DMS153 (cell line): Measurements from ENCODE around the gene HSD17B8.

Experiments
- DNase-seq: peaks from one replicate; lab custom pipeline; 2025; lab: John Stamatoyannopoulos, UW

HSD17B8 gene

DNA sequence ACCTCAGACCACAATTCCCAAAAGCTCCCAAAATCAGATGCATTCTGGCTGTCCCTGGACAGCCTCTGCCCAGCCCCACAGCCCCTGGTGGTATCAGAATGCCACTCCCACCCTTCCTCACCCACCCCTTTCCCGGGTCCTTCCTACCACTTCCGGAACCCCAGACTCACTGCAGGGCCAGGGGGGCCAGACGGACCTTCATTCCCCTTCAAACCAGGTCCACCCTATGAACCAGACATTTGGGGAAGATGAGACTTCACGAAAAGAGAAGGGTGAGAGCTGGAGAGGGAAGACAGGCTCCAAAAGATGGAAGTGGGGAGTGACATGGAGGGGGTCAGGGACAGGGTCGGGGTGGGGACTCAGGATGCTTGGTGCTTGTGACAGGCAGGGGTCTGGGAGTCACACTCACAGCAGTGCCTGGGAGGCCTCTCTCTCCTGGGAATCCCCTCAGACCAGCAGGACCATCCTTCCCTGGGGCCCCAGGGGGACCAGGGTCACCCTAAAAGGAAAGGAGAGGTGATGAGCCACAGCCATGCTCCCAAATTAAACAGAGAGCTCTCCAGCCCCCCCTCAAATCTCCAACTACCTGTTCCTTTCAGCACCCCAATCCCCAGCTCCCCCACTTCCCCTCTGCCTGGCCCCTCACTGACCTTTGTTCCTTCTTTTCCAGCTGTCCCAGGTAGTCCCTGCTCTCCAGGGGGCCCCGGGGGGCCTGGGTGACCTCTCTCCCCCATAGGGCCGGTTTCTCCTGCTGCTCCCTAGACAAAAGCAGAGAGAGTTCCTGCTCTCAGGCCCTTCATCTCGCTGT, 32.4 kb upstream of the HSD17B8 start:
- no peak for DNase-seq

DNA sequence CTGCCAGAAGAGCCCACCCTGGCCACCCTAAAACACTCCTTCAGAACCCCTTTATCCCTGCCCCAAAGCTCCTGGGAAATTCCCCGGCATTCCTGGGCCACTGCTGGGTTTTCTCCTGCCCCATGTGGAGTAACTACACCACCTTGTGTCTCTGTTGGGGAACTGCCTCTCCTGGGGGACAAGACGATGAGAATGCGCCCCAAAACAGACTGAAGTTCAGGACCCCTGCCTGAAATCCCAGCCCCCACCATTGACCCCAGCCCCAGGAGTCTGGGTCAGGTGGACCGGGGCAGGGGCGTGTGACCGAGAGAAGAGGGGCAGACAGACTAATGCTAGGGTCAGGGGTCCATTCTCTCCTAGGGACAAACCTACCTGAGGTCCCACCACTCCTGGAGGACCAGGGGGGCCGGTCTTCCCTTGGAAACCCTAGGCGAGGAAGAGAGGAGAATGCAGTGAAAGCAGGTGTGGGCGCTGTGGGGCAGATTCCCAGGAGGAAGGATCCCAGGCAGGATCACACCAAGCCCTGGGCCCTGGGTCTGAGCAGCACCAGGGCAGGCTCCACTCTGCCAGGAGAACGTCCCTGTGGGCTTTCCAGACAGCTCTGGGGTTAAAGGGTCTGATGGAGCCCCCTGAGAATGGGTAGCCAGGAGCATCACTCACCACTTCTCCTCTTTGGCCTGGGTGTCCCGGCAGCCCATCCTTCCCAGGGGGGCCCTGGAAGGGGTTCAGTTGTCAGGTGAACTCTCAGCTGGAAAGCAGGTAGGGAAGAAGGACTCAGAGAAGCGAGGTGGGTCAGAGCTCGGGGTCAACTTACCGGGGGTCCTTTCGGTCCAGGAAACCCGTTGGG, 31.5 kb upstream of the HSD17B8 start:
- no peak for DNase-seq

DNA sequence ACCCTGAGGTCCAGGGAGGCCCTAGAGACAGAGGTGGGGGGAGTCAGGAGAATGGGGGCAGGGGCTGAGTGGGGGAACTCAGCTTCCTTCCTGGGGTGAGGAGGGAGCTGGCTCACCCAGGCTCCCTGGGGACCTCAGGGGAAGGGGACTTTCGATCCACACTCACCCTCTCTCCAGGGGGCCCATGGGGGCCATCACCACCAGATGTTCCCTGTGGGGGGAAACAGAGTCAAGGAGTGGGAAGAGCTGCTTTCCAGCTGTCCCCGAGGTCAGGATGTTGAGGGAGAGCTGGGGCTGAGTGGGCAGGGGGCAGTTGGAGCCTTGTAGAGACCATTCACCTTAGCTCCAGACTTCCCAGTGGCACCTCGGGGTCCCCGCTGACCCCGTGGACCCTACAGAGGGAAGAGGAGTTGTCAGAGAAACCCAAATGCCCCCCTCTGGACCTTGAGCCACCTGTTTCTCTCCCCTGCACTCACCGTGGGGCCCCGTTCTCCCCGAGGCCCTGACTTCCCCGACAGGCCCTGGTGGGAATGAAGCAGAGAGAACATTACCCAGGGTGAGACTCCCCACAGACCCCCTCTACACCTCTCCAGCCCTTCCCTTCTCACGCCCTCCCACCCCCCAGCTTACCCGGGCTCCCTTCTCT, 30.8 kb upstream of the HSD17B8 start:
- DNase-seq, result no peak

DNA sequence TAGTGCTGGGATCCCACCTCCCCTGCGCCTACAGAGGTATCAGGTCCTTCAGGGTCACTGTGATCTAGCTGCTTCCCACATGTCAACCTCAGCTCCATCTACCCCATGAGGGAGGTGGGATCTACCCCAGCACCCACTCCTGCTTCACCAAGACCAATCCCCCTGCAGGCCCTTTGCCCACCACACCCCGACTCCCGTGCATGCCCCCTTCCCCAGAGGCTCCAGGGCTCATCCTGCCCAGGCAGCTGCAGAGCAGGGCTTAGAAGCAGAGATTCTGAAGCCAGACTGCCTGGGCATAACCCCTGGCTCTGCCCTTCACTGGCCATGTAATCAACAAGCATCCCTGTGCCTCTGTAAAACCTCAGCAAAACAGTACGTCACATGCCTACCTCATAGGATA, 29.7 kb upstream of the HSD17B8 start:
- DNase-seq, result no peak

DNA sequence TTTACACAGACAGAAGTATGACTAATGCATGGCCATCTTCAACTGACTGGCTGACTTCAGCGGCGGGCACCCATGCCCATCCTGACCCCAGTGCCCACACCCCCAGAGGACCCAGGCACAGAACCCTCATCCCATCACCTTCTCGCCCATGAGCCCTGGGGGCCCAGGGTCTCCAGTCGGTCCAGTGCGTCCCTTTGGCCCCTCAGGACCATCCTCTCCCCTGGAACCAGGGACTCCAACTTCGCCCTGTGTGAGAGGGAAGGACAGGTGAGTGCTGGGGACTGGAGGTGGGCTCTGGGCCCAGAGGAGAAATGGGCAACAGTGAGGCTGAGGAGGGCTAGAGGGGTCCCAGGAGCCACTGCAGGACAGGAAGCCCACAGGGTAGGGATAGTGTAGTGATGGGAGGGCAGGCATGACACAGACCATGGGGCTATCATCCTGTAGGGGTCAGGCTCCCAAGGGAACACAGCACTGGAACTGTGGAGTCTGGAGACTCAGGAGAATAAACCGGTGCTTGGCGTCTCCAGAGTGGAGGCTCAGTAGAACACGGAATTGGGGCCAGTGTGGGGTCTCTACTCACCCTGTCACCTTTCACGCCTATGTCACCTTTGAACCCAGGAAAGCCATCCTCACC, 28.9 kb upstream of the HSD17B8 start:
- DNase-seq, result no peak

DNA sequence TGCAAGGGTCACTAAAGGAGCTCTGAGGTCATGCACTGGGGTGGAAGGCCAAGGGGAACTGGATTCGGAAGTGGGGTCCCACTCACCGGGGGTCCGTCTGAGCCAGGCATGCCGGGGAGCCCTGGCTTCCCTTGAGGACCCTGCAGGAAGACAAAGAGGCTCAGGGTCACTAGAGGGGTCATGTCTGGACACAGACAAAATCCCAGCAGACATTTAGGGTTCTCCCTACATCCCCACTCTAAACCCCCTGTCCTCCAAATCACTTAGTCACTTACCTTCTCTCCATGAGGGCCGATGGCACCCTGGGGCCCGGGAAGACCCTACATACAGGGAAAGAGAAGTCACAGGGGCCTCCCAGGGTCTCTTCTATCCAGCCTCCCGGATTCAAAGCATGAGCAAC, 27.5 kb upstream of the HSD17B8 start:
- DNase-seq, result no peak

DNA sequence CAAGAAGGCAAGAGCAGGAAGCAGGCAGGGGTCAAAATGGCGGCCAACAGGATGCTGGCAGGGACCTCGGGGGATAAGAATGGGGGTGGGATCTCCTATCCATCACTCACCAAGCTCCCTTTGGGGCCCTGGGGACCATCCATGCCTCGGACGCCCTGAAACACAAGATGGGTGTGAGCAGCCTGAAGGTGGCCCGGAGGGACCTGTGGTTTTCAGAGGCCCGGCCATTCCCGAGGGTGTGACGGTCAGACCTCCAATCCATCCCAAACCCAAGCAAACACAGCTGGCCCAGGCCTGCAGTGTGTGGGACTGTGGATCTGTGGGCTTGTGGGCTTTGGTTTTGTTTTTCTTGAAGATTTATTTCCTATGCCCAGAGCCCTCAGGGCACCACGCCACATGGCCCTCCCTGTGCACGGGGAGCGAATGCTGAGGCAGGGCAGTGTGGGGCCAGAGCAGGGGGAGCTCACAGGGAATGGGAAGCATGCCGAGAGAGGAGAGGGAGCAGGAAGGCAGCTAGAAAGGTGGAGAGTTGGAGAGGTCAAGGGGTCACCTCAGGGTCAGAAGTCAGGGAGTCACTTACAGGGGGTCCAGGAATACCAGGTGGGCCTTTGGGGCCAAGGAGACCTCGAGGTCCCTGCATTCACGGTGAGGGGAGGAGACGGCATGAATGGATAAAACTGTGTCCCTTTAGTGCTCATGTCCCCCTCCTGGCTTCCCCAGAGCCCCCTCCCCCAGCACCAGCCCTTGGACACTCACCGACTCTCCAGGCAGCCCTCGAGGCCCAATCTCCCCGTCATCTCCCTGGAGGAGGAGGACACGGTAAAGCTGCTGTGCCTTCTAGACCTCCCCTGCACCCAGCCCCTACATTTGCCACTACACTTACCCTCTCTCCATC, 26.7 kb upstream of the HSD17B8 start:
- DNase-seq, result no peak

DNA sequence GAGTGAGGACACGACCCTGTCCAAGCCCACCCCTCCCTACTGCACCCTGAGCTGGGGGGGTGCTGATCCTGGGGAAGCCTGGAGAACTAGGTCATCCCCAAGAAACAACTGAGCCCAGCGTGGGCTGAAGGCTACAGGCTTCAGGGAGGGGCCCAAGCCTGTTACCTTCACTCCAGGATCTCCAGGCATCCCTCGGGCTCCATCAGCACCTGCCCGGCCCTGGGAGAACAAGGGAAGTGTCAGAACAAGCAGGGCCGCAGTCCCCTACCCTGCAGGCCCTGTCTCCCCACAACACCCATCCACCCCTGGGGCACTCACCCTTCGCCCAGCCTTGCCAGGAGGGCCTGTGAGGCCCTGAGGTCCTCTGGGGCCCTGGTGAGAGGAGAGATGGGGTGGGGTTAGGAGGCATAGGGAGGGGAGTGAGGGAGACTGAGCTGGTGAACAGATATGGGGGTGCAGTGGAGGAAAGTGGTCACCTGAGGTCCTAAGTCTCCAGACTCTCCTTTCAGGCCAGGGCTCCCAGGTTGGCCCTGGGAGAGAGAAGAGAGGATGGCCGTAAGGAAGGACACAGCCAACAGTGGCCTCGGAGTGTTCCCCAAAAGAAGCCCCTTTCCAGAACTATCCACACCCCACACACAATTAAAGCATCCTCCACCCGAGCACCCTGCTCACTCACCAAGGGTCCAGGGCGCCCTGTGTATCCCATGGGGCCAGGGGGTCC, 25.5 kb upstream of the HSD17B8 start:
- no peak for DNase-seq

DNA sequence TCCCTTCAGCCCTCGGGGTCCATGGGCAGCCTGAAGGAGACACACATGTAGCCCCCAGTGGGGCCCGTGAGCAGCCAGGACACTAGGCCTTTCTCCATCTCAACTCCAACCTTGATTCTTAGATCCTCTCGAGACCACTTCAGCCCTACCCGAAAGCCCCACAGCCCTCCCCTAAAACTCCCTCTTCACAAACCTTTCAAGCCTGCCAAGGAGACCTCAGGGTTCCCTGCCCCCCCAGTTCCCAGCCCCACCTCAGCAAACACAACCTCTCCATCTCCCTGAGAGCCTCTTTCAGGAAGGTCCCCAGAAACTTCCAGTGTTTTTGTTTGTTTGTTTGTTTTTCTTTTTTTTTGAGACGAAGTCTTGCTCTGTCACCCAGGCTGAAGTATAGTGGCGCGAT, 23.3 kb upstream of the HSD17B8 start:
- DNase-seq, result no peak

DNA sequence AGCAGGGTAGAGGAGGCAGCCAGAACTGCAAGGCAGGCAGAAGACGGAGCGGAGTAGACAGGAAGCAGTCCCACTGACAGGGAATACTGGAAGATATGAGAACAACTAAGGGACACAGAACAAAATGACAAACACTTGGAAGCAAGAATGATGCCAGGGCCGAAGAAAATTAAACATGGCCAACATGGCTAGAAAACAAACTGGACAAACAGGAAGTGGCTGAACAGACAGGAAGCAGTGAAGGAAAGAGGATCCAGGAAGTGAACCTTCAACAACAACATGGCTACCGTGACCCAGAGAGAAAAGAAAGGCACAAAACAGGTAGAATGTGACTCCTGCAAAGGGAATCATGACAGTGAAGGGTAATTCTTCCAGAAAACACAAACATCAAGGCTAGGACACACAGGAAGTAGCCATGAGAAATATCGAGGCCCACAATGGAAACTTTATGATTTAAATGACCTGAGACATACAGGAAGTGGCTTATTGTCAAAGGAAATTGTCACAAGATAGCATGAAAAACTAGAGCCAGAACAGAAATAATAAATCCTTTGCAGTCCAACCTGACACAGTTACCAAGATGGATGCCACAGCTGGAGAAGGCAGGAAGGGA, 21.3 kb upstream of the HSD17B8 start:
- DNase-seq, result no peak

DNA sequence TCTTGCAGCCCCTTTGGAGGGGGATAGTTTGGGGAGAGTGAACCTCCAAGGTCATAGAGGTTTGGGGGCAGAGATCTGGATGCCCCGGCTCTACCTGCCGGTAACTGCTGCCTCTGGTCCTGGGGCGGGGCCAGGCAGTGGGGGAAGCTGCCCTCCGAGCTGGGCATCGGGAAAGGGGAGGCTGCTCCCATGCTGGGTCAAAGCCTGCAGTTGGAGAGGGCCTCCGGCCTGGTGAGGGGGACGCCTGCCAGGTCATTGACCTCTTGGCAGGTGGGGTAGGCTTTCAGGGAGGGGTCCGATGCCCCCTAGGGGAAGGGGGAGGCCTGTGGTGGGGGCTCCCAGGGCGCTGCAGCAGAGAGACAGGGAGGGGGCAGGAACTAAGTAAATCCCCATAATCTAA, 19.3 kb upstream of the HSD17B8 start:
- no peak for DNase-seq

DNA sequence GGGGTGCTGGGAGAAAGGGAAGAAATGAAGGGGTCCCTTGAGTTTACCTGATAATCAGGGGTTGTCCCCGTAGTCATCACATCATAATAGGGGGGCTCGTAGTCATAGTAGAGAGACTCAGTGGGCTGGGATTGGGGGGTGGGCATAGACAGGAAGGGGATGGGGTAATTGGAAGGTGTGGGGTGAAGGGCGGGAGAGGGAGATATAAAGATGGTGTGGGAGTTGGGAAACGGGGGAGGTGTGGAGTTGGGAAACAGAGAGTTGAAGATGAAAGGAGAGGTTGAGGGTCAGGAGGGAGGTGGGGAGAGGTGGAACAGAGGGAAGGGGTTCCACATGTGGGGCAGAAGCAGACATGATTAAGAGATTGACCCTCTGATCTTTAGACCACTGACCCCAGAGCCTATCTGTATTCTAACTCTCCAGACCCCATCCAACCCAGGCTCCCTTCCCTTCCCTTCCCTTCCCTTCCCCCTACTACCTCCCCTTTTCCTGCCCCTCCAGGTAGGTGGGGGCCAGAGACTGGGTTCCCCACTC, 18.7 kb upstream of the HSD17B8 start:
- DNase-seq, result no peak

DNA sequence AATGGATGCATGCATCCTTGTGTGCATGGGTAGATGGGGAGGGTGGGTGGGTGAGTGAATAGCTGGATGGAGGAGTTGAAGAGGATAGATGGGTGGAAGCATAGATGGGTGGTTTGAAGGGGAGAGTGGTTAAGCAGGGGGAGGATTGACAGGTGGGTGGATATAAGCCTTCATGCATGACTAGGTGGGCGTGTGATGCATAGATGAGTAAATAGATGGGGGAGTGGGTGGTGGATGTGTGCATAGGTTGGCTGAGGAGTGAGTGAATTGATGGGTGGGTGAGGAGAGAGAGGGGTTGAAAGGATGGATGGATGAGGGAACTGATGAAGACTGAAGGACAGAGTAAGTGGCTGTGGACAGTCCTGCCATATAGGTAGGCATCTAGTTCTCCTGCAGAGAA, 16.6 kb upstream of the HSD17B8 start:
- no peak for DNase-seq

DNA sequence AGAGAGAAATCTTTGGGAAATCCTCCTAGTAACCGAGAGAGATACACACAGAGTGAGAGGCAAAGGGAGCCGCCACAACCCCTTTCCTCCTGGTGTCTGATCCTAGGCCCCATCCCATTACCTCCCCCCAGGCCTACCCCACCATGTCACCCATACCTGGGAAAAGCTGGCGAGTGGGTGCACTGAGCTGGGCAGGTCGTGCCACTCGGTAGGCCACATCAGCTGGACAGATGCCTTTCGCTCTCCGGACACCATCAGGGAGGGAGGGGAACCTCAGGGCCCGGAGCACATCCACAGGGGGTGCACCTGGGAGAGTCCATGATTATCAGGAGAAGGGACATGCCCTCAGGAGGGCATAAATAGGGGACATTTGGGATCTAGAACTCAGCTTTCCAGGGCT, 15.3 kb upstream of the HSD17B8 start:
- no peak for DNase-seq

DNA sequence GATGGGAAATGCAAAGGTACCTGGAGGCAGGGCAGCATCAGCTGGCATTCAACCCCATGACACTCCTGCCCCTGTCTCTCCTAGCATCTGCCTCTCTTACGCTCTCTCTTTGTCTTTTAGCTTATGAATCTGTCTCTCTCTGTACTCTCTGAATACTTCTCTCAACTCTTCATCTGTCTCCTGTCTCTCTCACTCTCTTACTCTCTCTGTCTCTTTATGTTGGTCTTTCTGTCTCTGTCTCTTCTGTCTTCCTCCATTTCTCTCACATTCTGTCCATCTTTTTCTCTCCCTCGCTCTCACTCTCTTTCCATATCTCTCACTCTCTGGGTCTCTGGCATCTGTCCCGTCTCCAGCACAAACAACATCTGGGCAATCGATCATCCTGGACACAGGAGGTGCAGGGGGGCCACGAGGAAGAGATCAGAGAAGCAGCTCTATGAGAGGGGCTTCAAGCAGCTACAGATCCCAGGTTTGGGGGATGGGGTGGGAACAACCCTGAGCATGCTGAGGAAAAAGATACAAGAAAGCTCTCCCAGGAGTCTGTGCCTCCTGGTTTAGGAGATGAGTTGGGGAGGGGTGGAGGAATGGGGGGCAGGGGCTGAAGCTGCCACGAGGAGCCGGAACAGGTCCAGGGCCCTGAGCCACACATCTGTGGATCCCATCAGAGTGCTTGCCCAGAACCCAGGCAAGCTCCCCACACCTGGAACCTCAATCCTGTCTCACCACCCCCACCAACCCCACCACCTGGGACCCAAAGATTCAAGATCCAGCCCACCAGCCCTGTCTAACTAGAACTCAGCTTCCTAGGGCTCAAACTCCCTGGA, 14.6 kb upstream of the HSD17B8 start:
- DNase-seq, result no peak

DNA sequence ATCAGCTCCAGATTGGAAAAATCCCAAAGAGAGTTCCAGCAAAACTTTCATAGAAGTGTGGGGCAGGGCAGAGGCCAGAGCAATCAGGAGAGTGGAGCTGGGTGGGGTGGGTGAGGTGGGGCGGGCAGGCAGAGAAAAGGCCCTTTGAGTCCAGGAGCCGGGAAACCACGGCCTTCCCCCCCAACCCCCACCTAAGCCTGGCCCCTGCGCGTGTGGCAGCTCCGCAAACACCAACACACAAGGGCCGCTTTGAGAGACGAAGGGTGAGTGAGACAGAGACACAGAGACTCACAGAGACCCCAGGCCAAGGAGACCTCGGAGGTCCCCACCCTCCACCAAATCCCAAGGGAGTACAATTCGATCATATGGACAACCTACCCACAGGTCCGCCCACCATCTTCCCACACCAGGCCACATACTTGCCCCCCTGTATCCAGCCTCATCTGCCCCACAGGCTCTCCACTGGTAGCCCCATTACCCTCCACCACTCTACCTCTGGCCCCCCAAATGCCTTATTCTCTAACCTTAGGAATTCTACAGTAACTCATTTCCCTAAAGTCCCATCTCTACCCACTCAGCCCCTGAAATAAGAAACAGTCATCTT, 13.8 kb upstream of the HSD17B8 start:
- no peak for DNase-seq

DNA sequence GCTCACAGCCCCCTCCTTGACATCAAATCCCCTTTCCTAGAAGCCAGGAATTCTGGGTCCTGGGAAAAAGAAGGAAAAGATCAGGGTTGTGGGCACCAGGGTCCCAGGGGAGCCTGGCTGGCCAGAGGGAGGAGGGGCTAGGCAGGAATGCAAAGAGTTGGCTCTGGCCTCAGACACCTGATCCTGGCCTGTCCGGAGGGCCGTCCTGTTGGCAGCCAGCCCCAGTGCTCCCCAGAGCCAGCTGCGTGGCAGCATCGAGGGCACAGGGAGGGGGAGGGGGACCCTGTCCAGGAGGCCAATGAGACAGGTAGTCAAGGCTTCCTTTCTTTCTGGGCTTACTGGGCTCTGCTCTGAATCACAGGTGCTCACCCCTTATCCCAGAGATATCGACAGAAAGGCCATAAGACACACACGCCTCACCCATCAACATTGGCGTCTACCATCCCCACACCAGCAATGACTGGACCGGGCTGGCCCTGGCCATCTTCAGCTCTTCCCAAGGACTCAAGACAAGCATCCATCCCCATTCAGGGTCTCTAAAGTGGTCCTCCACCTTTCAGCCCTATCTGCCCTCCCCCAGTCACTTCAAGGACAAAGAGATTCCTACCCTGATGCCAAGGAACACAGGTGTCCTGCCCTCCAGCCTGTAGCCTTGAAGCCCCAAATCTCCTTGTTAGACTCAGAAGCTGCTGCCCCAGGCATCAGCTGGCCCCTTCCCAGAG, 12.9 kb upstream of the HSD17B8 start:
- no peak for DNase-seq

DNA sequence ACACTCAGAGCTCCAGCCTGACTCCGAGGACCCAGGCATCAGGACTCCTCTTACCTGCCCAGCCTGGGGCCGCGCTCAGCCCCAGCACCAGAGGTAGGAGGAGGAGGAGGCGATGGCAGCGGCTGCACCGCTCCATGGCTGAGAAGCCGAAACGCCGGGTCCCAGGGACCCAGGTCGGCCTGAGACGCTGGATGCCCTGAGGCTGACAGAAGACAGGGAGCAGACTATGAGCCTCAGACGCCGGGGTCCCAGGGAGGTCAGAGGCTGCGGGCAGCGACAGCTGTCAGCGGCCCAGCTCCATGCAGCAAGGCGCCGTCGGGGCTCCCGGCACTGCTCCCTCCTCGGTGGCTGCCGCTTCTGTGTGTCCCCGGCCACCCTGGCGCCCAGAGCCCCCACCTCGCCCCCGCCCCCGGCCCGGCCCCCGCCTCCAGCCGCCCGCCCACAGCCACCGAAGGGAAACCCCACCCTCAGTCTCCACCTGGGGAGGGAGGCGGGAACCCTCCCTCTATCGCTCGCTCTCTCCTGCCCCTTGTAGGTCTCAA, 12.3 kb upstream of the HSD17B8 start, which contains the start of gene COL11A2:
TSS of gene COL11A2 (minus strand) at position 363 of the 542 bp plus-strand sequence. CDS start at position 136, 227 bp downstream.
- DNase-seq, result no peak
